ENCODE data around the gene PRKAG1. TPM values are rescaled to one million over a fixed set of nuclear protein-coding genes. Genes with fewer than 3 reads are reported as not detected.
A peak's percentile ranks its signal among the peaks of the same experiment; 100 is the strongest.

The PRKAG1 gene
- total and polyA plus RNA-seq, 2 donors from 2014 or later, result 57.1 to 58.4 TPM

- Histone ChIP-seq H3K9ac (ENCODE audit: low read length in 3 of 3) (no peak overlapping the region), H3K4me3 (ENCODE audit: low read length in 3 of 3) (no peak overlapping the region), H3K27ac (ENCODE audit: low read depth in 2 of 2, low read length in 2 of 2) (no peak overlapping the region), H3K27me3 (ENCODE audit: control insufficient read depth, insufficient read depth, low read length) (no peaks in the 10 kb centered on the region), H3K36me3 (ENCODE audit: control insufficient read depth in 2 of 3, insufficient read depth in 3 of 3, low read length in 3 of 3) (peaks cover 3 to 50% (median 44%) of the 10 kb centered on the region in 3 donors), H3K4me1 (ENCODE audit: control insufficient read depth in 2 of 3, insufficient read depth in 2 of 3, low read depth in 1 of 3, low read length in 3 of 3) (no peaks in the 10 kb centered on the region), H3K9me3 (ENCODE audit: control insufficient read depth in 2 of 3, insufficient read depth in 1 of 3, low read length in 3 of 3) (no peaks in the 10 kb centered on the region)
- DNase-seq (peak in 1 of 5 donors; percentile 69), FAIRE-seq (no peak)
- intact Hi-C loops (cut with DNase I), result no loop called here
- TF ChIP-seq CTCF (IDR thresholded peaks at IDR 0.05; ENCODE audit: borderline replicate concordance, extremely low read depth, insufficient read depth), result no peak
Measured at GRCh38 chr12:49030714-49031572, 12.4 kb upstream of the PRKAG1 start.

- peaks cover 3 to 57% (median 51%) of the 10 kb centered on the region in 3 donors for H3K36me3 ChIP-seq (ENCODE audit: control insufficient read depth in 2 of 3, insufficient read depth in 3 of 3, low read length in 3 of 3)
- no peak overlapping the region for H3K27ac ChIP-seq (ENCODE audit: low read depth in 2 of 2, low read length in 2 of 2)
- no peak overlapping the region for H3K9ac ChIP-seq (ENCODE audit: low read length in 3 of 3)
- no peaks in the 10 kb centered on the region for H3K9me3 ChIP-seq (ENCODE audit: control insufficient read depth in 2 of 3, insufficient read depth in 1 of 3, low read length in 3 of 3)
- H3K4me1 ChIP-seq (ENCODE audit: control insufficient read depth in 2 of 3, insufficient read depth in 2 of 3, low read depth in 1 of 3, low read length in 3 of 3), result no peaks in the 10 kb centered on the region
- no peaks in the 10 kb centered on the region for H3K27me3 ChIP-seq (ENCODE audit: control insufficient read depth, insufficient read depth, low read length)
- DNase-seq (peak in 1 of 5 donors; percentile 38), FAIRE-seq (no peak)
- intact Hi-C loops (cut with DNase I), result no loop called here
- no peak overlapping the region for H3K4me3 ChIP-seq (ENCODE audit: low read length in 3 of 3)
- no peak for TF ChIP-seq CTCF (IDR thresholded peaks at IDR 0.05; ENCODE audit: borderline replicate concordance, extremely low read depth, insufficient read depth)
Measured at GRCh38 chr12:49030119-49030518, 11.5 kb upstream of the PRKAG1 start.

GRCh38 chr12:49028666-49029275 is 10.2 kb upstream of the PRKAG1 start:
- no peak for TF ChIP-seq CTCF (IDR thresholded peaks at IDR 0.05; ENCODE audit: borderline replicate concordance, extremely low read depth, insufficient read depth)
- FAIRE-seq (no peak), DNase-seq (peak in 1 of 5 donors; percentile 54)
- intact Hi-C loops (cut with DNase I), result no loop called here
- Histone ChIP-seq H3K9me3 (ENCODE audit: control insufficient read depth in 2 of 3, insufficient read depth in 1 of 3, low read length in 3 of 3) (no peaks in the 10 kb centered on the region), H3K4me1 (ENCODE audit: control insufficient read depth in 2 of 3, insufficient read depth in 2 of 3, low read depth in 1 of 3, low read length in 3 of 3) (no peaks in the 10 kb centered on the region), H3K4me3 (ENCODE audit: low read length in 3 of 3) (no peak overlapping the region), H3K36me3 (ENCODE audit: control insufficient read depth in 2 of 3, insufficient read depth in 3 of 3, low read length in 3 of 3) (peaks cover 5 to 60% (median 49%) of the 10 kb centered on the region in 3 donors), H3K9ac (ENCODE audit: low read length in 3 of 3) (no peak overlapping the region), H3K27me3 (ENCODE audit: control insufficient read depth, insufficient read depth, low read length) (no peaks in the 10 kb centered on the region), H3K27ac (ENCODE audit: low read depth in 2 of 2, low read length in 2 of 2) (no peak overlapping the region)
